Testis (tissue), 2 donors: Measurements from ENCODE around the gene GABRE.

Experiments used
- CTCF ChIP-seq, 3 experiments: fragments of 450-650 bp in 2 of 3; fragments of 200-600 bp in 1 of 3; sonication (generic) in 1 of 3; IDR thresholded peaks; one replicate each; pipeline ENCODE4 v1.5.1; 2016 to 2019; ENCODE audit warnings: antibody characterized with exemption in 3 of 3, mild to moderate bottlenecking in 2 of 3, moderate library complexity in 1 of 3
- POLR2A ChIP-seq: fragments of 450-650 bp; IDR thresholded peaks from one replicate; pipeline ENCODE4 v1.6.1; 2017; ENCODE audit warnings: antibody characterized with exemption, mild to moderate bottlenecking, moderate library complexity

GRCh38 chrX:151982222-151982621, 7.7 kb upstream of the GABRE start:
- TF ChIP-seq POLR2A (no peak), CTCF (IDR thresholded peaks at IDR 0.05) (no peak)
